Measurements from ENCODE around the gene TUBB1. TPM values are rescaled to one million over a fixed set of nuclear protein-coding genes. Genes with fewer than 3 reads are reported as not detected.

The TUBB1 gene
- total and polyA plus RNA-seq, 2 of the 4 experiments (the other 2 are of a cell fraction), result not detected

GRCh38 chr20:59075934-59076508 lies 56.8 kb downstream of the TUBB1 start:
- Histone ChIP-seq H2BK5ac (ENCODE audit: low read depth, low read length, poor library complexity, severe bottlenecking) (no peak overlapping the region), H3K36me3 (ENCODE audit: control insufficient read depth, insufficient read depth, low read length) (no peaks in the 10 kb centered on the region), H3K14ac (replicated peaks; ENCODE audit: low read depth, low read length) (no peak overlapping the region), H2AK9ac (replicated peaks; ENCODE audit: low read depth, low read length, poor library complexity) (no peak overlapping the region), H2AFZ (replicated peaks; ENCODE audit: low read length, poor library complexity) (no peak overlapping the region), H3K4me1 (ENCODE audit: control insufficient read depth, insufficient read depth, low read length) (no peaks in the 10 kb centered on the region), H3K27ac (ENCODE audit: insufficient read depth, low read length) (no peak overlapping the region), H2BK20ac (ENCODE audit: low read depth, low read length) (no peak overlapping the region), H3K9me3 (ENCODE audit: control insufficient read depth, insufficient read depth, low read length) (no peaks in the 10 kb centered on the region), H3K9me1 (ENCODE audit: insufficient read depth, low read length) (no peaks in the 10 kb centered on the region), H3K4ac (ENCODE audit: low read depth, low read length) (no peak overlapping the region), H3K56ac (ENCODE audit: extremely low read depth, insufficient read depth, low read length) (no peak overlapping the region), H2BK120ac (ENCODE audit: low read depth, low read length) (no peak overlapping the region), H3K4me2 (ENCODE audit: low read depth, low read length) (no peak overlapping the region), H4K20me1 (ENCODE audit: insufficient read depth, low read length) (no peaks in the 10 kb centered on the region), H4K91ac (ENCODE audit: insufficient read depth, low read depth, low read length) (no peak overlapping the region), H3K79me1 (ENCODE audit: low read depth in 1 of 2, low read length in 2 of 2) (no peaks in the 10 kb centered on the region), H3K4me3 (ENCODE audit: insufficient read depth, low read depth, low read length) (no peak overlapping the region), H2AK5ac (ENCODE audit: low read depth, low read length) (no peak overlapping the region), H2BK15ac (ENCODE audit: low read depth, low read length) (no peak overlapping the region), H3K9ac (ENCODE audit: low read depth, low read length) (no peak overlapping the region), H3K27me3 (ENCODE audit: control insufficient read depth, insufficient read depth, low read length) (peaks cover 16% of the 10 kb centered on the region), H3K18ac (ENCODE audit: low read depth, low read length) (no peak overlapping the region), H3K23ac (ENCODE audit: low read depth, low read length) (no peak overlapping the region), H4K8ac (ENCODE audit: low read depth in 2 of 2, low read length in 2 of 2) (no peak overlapping the region), H4K5ac (ENCODE audit: low read depth, low read length) (no peak overlapping the region)
- DNase-seq (no peak), ATAC-seq (ENCODE audit: low read depth) (no peak)
- in situ Hi-C loops (cut with MboI; ENCODE audit: low sequenced_read_pairs) (no loop called here), intact Hi-C loops (cut with micrococcal nuclease) (no loop called here), dilution Hi-C loops (cut with HindIII; ENCODE audit: low sequenced_read_pairs, unreplicated experiment) (no loop called here)
- no CpG with 5 or more reads among the region's 4 CpGs for WGBS, 2 experiments (ENCODE audit: extremely low coverage in 2 of 2, insufficient read length in 1 of 2)
- CTCF ChIA-PET, result interaction anchor here (0.9 kb wide), 1 partner anchor 12 kb away, joined by 3 read pairs; no protein-coding TSS in a partner anchor
- POLR2A ChIA-PET (ENCODE audit: unreplicated experiment), result no interaction called here
- BruUV-seq (replicated peaks), result no TSS peak
- TF ChIP-seq CHD1 (IDR thresholded peaks at IDR 0.05; ENCODE audit: low read depth, low read length) (no peak), NFE2L2 (IDR thresholded peaks at IDR 0.05; ENCODE audit: low read depth, low read length) (no peak), CEBPB (IDR thresholded peaks at IDR 0.05; ENCODE audit: low read depth, low read length) (no peak), RAD21 (IDR thresholded peaks at IDR 0.05; ENCODE audit: low read length) (no peak), RCOR1 (IDR thresholded peaks at IDR 0.05; ENCODE audit: insufficient replicate concordance, low read length) (no peak), RFX5 (IDR thresholded peaks at IDR 0.05; ENCODE audit: low read depth, low read length) (no peak), FOS (IDR thresholded peaks at IDR 0.05; ENCODE audit: low read depth, low read length) (no peak), MXI1 (IDR thresholded peaks at IDR 0.05; ENCODE audit: borderline replicate concordance, low read depth, low read length) (no peak), MAFK (IDR thresholded peaks at IDR 0.05; ENCODE audit: low read depth, low read length) (no peak), CTCF (conservative IDR thresholded peaks at IDR 0.05; ENCODE audit: low read depth, low read length) (no peak), POLR2A (IDR thresholded peaks at IDR 0.05; ENCODE audit: low read depth, low read length) (no peak), MAZ (IDR thresholded peaks at IDR 0.05; ENCODE audit: borderline replicate concordance, low read depth, low read length) (no peak), BHLHE40 (IDR thresholded peaks at IDR 0.05; ENCODE audit: low read depth, low read length) (no peak)
- TF ChIP-seq, protein P1, sequence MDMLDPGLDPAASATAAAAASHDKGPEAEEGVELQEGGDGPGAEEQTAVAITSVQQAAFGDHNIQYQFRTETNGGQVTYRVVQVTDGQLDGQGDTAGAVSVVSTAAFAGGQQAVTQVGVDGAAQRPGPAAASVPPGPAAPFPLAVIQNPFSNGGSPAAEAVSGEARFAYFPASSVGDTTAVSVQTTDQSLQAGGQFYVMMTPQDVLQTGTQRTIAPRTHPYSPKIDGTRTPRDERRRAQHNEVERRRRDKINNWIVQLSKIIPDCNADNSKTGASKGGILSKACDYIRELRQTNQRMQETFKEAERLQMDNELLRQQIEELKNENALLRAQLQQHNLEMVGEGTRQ (IDR thresholded peaks at IDR 0.05; ENCODE audit: low read depth, low read length), result no peak
- TF ChIP-seq, protein P2, sequence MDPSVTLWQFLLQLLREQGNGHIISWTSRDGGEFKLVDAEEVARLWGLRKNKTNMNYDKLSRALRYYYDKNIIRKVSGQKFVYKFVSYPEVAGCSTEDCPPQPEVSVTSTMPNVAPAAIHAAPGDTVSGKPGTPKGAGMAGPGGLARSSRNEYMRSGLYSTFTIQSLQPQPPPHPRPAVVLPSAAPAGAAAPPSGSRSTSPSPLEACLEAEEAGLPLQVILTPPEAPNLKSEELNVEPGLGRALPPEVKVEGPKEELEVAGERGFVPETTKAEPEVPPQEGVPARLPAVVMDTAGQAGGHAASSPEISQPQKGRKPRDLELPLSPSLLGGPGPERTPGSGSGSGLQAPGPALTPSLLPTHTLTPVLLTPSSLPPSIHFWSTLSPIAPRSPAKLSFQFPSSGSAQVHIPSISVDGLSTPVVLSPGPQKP (IDR thresholded peaks at IDR 0.05; ENCODE audit: borderline replicate concordance, low read depth, low read length), result no peak

All from IMR-90 (cell line).